Vagina (tissue), 2 donors: ENCODE results near the gene JPH3.

Source experiments
- CTCF ChIP-seq, 3 experiments: fragments of 450-650 bp in 2 of 3; fragments of 200-600 bp in 1 of 3; sonication (generic) in 1 of 3; IDR thresholded peaks; one replicate each; pipeline ENCODE4 v1.5.1; 2017 to 2019; ENCODE audit warnings: antibody characterized with exemption in 3 of 3, mild to moderate bottlenecking in 2 of 3, moderate library complexity in 2 of 3
- POLR2A ChIP-seq, 2 donors: fragments of 450-650 bp; IDR thresholded peaks; one replicate each; pipeline ENCODE4 v1.6.1; 2017; ENCODE audit warnings: antibody characterized with exemption in 2 of 2, mild to moderate bottlenecking in 2 of 2, moderate library complexity in 2 of 2

DNA sequence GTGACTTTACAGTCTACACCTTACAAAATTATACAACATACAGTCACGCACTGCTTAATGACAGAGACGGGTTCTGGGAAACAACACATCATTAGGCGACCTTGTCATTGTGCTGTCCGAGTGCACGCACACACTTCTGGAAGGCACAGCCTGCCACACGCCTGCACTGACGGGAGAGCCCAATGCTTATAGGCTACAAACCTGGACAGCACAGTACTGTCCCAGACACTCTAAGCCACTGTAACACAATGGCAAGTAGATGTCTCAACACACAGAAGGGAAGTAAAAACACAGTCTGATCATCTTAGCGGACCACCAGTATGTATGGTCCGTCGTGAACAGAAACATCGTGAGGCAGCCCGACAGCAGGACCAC, 133.7 kb downstream of the JPH3 start:
- TF ChIP-seq CTCF (IDR thresholded peaks at IDR 0.05) (no peak), POLR2A (IDR thresholded peaks at IDR 0.05) (no peak)
